Stimulated activated CD4-positive, alpha-beta T cell treated with anti-CD3 and anti-CD28 coated beads, Interleukin-12 subunit alpha, Interleukin-12 subunit beta, amount 100 ng/mL, for 48 hours (primary cell): ENCODE measurements around the gene GALNTL6.
"Not testable (repeated sequence)": the region's sequence is repeated elsewhere in the genome, so short reads cannot be mapped to it uniquely, and the experiment has no call there.

Experiments
- DNase-seq, 3 donors: peaks; one replicate each; pipeline ENCODE4 v3.0.0-alpha.2; 2020; ENCODE audit warnings: low read depth in 2 of 3, low spot score in 1 of 3

Gene GALNTL6

DNA sequence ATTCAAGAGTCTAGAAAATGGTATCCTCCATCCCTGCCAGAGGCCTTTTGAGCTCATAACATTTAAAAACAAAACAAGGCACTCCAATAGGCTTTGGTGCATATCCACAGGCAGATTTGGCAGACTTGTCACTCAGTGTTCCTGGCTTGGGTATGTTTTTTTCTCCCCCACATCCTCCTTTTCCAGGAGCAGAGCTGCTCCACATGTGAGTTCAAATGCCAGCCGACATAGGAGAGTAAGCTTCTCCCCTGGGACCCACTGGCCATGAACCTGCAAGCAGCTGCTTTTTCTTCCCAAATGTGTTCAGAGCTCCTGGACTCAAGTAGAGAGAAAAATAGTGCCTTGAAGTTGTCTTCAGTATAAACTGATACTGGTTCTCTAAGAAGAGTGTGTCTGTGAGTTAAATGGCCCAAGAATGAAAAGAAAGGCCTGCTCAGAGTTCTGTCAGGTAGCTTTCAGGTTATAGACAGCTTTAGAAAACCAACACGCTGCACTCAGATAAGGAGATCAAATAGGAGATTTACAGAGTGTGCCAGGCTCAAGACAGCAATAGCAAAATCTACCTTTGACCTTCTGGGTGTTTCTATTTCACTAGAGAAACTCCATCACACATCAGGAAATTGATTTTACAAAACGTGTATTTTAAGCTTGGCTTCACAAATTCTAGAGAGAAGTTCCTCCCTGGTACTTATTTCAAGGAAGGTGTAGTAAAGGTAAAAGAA, 1192.9 kb downstream of the GALNTL6 start:
- DNase-seq, result no peak

DNA sequence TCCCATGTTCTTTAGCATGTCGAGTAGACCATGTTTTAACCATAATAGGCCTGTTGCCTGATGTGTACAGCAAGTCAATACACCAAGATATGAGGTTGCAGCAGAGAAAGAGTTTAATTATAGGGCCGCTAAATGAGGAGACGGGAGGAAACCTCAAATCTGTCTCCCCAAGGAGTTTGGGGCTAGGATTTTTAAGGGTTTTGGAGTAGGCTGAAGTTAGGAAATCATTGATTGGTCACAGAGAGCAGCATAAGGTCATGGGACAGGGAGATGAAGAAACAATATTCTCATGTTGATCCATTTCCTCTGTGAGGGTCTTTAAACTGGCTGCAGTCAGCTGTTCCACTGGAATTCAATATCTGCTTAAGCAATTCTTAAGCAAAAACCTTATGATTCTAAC, 1195.2 kb downstream of the GALNTL6 start:
- DNase-seq, result no peak

DNA sequence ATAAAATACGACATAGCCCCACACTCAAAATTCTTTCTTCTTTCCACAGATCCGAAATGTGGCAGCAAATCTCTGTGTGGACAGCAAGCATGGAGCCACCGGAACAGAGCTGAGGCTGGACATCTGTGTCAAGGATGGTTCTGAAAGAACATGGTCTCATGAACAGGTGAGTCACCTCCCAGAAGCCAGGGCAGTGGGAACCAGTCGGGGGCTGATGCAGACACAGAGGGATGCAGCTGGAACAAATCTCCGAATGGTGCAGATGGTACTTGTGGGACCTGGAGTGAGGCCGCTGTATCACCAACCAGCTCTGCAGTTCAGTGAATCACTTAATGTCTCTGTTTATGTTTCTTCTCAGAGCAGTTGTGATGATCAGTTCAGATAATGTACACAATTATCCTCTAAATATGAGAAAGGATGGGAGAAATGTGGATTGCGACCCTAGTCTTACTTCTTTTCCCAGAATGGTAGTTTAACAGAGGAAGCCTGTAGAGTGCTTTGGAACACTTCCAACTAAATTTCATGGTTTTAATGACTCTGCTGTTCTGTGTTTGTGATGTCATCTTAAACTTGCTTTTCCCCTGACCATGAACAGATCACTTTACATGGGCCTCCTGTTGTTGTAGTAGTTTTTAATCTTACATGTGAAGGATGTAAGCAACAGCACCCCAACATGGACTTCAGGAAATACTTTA, 1196.1 kb downstream of the GALNTL6 start:
- DNase-seq, result no peak

DNA sequence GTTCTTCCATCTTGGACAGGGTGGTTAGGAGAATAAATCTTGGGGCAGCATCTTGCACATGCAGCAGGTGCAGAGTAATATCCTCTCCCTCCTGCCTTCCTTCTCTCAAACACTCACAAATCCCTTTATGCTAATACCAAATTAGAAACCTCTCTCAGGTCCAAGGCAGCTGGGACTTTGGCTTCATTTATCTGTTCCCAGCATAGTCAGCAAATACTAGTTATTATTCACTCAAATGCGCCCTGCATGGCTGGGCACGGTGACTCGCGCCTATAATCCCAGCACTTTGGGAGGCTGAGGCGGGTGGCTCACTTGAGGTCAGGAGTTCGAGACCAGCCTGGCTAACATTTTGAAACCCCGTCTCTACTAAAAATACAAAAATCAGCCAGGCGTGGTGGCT, 1199.4 kb downstream of the GALNTL6 start:
- no peak for DNase-seq

DNA sequence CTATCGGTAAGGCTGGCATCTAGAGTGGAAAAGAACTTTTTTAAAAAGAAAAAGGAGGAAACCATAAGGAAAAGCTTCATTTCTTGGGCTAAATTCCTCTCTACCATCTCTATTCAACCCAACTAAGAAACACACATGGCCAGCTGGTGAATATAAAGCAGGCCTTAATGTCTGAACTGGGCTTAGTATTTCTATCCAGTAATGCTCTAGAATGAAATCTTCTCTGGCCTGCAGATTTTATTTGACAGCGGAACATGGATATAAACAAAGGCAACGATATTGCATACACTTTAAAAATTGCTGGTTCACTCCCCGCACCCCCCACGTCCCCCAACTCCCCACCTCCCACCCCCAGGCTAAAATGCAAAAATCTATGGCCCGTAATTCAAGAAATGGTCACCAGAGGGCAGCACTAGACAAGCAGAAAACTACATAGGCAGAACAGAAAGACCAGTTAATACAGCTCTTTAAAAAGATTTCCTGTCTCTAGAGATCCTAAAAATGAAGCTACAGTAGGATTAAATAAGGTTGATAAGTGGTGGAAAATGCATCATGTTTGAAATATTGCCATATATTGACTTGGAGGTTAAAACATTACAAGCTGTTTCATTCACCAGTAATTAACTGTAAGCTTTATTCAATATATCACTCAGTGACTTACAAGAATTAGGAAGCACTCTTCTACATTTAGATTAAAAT, 1200.2 kb downstream of the GALNTL6 start:
- DNase-seq, result peak in 2 of 3 donors; percentile 28 to 65

DNA sequence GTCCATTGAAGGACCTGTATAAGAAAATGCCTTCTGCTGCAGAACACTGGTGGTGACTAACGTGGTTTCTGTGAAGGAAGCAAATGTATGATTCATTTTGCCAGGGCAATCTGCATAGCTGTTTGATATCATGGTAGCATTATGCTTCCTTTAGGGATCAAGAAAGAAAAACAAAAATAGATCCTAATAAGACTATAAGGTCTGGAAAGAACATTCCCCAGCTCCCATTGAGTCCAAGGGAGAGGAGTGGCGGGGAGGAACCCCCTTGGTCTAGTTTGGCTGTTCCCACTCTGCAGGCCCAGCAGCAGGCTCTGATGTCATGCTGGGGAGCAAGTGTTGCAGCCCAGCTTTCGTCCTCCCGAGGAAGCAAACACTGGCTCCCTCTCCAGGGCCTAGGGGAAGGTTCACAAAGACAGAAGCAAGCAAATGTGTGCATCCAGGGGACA, 1200.9 kb downstream of the GALNTL6 start:
- DNase-seq, result no peak

DNA sequence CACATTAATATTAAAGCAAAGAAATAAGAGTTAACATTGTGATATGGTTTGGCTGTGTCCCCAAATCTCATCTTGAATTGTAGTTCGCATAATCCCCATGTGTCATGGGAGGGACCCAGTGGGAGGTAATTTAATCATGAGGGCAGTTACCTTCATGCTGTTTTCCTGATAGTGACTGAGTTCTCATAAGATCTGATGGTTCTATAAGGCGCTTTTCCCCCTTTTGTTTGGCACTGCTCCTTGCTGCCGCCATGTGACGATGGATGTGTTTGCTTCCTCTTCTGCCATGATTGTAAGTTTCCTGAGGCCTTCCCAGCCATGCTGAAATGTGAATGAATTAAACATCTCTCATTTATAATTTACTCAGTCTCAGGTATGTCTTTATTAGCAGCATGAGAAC, 1201.6 kb downstream of the GALNTL6 start:
- no peak for DNase-seq

DNA sequence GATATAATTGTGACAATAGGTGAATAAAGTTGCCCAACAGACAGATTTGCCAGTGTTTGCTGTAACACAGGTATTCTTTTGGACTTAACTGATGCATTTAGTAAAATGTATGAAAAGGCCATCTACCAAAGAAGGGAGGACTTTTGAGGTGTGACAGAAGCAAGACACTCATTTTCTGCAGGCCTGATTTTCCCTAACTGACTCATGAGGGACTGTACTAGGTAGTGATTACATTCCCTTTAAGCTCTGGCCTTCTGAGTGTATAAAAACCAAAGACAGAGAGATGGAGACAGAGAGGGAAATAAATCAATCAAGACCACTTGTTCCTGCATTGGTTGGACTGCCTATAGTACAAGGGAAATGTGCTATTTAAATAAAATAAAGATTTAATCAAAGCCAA, 1204.6 kb downstream of the GALNTL6 start:
- DNase-seq, result no peak

DNA sequence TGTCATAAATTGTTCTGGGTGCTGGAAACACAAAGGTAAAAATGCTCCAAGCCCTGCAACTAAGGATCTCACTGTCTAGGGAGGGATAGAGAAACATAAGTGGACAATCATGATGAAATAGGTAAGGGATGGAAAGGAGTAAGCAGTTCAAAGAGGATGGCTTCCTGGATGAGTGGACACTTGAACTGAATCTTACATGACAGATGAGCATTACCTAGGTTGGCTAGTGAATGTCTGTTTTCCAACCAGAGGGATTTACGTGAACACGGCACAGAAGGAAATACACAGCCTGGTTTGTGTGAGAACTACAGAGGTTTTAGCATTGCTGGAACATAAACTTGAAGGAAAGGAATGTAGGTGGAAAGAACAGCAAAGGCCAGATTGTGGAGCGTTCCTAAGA, 1205.2 kb downstream of the GALNTL6 start:
- DNase-seq, result no peak

DNA sequence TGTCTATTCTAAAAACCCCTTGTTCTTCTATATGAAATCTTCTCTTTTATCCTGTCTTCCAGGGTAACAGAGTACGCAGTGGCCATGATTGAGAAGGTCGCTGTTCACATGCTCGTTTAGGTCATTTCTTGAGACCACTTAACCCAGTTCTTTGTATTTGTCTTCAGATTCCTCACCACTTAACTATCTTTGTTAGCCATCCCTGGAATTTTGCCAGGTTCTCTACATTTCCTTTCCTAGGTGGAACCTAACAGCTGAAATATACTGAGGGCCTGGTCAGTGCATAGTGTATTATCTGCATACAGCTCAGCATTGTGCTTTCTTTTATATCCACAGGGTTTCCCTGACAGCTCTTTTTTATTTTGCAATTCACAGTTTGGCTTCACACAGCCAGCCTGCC, 1206.5 kb downstream of the GALNTL6 start:
- DNase-seq, result no peak

DNA sequence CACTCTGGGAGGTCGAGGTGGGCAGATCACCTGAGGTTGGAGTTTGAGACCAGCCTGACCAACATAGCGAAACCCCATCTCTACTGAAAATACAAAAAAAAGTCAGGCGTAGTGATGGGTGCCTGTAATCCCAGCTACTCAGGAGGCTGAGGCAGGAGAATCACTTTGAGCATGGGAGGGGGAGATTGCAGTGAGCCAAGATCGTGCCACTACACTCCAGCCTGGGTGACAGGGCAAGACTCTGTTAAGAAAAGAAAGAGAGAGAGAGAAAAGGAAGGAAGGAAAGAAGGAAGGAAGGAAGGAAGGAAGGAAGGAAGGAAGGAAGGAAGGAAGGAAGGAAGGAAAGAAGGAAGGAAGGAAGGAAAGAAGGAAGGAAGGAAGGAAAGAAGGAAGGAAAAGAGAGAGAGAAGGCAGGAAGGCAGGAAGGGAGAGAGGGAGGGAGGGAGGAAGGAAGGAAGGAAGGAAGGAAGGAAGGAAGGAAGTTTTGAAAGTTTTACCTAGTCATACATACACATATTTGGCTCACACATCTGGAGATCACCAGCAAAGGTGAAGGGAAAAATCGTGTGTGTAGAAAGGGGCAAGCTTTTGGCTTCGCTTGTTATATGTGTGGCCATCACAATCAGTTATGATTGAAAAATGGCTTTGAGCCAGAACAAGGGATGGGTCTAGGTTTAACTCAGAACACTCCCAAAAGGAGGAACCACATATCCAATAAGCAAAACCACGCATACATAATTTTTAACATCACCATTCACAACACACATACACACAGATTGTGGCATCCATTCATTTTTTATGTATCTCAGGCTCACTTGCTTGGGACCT, 1208.8 kb downstream of the GALNTL6 start:
- not testable (repeated sequence) for DNase-seq

DNA sequence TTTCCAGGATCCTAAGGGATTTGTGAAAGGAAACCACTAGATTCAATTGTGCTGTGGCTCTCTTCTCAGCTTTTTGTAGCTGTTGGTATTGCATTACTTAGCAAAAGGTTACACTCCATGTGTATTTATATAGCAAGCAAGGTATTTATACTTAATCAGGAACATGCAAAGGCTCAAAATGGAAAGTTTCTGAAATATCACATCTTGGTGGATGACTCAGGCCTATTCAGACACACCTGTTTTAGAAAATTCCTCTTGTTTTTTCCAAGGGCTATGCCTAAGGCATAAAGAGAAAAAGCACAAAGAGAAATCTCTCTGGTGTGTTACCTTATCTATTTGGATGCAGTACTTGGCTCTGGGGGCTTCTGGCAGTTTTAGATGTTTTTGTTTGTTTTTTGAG, 1211.0 kb downstream of the GALNTL6 start:
- no peak for DNase-seq

DNA sequence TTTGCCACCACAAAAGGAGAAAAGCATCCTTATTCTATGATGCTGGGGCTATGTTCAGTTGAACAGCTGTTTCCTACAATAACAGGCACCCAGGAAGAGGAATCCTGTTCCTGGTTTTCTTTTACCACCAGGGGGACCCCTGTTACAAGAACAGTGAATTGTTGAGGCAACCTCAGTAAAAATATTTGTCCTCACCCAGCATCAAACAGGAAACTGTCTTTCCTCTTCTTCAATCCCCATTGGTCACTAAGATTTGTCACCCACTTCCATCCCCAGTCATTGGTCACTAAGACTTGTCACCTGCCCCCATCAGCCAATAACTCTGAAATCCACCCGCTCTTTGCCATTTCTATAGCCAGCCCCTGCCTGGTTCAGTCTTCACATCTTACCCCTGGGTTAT, 1211.9 kb downstream of the GALNTL6 start:
- peak in 1 of 3 donors; percentile 36 for DNase-seq

DNA sequence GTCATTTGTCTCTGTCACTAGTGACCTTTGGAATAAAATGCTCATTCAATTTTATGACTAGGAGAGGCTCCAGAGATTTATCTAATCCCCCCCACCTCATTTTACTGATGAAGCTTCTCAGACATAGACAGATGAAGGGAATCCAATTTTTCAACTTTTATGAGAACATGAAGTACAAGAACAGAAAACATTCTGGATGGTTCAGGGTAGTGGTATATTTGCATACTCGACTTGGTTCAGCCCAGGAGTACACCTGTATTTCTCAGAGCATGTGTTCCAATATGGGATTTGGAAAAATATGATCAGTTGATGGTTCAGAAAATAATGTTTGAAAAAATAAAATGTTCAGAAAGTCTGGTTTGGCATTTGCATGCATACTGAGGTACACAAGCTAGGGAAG, 1224.0 kb downstream of the GALNTL6 start:
- no peak for DNase-seq

DNA sequence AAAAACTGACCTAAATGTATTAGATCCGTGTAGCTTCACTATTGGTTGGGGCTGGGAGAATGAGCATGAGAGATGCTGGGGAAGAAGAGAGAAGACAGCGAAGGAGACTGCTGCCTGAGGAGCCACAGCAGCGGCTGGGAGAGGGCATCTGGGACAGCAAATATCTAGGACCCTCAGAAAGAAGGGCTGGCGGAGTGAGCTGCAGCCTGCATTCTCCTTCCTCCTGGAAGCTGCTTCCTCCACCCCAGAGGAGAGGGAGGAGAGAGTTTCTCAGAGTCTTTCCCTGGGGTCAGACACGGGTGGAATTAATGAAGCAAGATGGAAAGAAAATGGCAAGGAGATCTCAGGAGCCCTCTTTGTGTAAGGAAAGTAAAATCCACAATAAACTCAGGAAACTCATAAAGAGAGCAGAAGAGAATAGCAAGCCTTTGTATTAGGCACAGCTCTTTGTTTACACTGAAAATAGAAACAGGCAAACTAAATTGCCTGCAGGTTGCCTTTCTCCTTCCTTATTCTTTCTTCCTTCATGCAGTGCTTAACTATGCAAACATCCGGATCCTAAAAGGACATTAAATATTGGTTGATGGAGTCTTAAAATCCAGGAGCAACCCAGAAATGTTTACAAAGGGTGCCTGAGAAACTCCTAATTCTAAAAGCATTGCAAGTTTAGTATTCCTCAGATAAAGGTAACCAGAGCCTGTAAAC, 1225.1 kb downstream of the GALNTL6 start:
- no peak for DNase-seq

DNA sequence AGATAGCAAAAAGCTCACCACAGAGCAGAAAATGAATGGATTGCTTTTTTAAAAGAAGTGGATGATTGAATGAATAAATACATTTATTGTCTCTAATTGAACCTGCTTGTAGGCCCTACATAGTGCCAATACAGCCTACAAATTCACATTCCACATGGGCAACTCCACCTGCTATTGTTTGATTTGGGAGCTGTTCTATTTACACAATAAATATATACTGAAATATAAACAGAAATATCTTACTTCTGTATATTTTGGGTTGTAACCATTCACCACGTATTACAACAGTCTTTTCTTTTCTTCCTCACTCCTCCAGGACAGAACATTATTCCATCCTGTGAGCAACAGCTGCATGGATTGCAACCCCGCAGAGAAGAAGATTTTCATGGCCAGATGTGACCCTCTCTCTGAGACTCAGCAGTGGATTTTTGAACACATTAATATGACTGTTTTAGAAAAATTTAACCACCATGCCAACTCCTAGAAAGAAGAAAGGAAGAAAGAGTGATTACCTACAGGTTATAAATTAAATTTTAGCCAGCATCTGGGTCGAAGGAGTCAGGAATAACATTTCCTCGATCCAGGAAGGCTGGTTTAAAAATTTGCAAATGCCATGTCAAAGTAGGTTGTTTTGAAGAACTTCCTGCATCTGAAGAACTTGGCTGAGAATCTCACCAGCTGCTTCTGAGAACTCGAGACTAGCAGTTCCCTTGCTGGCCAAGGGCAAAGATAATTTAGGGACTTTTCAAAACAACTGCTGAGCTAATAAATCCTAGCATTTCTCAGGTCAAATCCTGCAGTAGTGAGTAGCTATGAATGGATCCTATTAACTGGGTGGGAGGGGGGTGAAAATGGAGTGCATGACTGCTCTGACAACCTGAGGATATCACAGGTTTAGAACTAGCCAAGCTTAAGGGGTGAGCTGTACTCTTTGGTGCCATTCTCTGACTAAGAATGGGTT, 1226.7 kb downstream of the GALNTL6 start:
- DNase-seq, result no peak

DNA sequence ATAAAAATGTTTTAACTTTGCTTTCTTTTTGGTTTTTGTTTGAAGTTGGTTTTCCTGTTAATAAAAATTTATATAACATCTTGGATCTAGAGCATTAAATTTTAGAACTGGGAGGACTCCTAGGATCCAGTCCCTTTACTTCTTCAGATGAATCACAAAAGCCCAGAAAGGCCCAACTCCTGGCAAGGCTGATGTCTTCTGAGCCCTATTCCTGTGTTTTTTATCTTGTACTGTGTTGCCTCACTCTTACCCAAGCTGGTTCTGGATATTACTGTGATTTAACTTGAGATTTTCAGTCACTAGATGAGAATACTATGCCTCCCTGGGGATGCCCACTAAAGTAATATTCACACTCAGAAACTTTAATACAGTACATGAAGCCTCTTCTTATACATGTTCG, 1228.3 kb downstream of the GALNTL6 start:
- DNase-seq, result no peak

DNA sequence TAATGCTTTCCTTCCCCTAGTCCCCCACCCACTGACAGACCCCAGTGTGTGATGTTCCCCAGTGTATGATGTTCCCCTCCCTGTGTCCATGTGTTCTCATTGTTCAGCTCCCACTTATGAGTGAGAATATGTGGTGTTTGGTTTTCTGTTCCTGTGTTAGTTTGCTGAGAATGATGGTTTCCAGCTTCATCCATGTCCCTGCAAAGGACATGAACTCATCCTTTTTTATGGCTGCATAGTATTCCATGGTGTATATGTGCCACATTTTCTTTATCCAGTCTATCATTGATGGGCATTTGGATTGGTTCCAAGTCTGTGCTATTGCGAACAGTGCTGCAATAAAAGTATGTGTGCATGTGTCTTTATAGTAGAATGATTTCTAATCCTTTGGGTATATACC, 1228.9 kb downstream of the GALNTL6 start:
- not testable (repeated sequence) for DNase-seq

DNA sequence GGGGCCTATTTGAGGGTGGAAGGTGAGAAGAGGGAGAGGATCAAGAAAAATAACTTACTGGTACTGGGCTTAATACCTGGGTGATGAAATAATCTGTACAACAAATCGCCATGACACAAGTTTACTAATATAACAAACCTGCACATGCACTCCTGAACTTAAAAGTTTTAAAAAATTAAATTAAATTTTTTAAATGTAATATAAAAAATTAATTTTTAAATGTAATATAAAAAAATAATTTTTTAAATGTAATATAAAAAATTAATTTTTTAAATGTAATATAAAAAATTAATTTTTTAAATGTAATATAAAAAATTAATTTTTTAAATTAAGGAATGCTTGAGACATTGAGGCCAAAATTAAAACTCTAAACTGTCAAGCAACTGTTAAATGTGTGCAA, 1231.1 kb downstream of the GALNTL6 start:
- DNase-seq, result no peak

DNA sequence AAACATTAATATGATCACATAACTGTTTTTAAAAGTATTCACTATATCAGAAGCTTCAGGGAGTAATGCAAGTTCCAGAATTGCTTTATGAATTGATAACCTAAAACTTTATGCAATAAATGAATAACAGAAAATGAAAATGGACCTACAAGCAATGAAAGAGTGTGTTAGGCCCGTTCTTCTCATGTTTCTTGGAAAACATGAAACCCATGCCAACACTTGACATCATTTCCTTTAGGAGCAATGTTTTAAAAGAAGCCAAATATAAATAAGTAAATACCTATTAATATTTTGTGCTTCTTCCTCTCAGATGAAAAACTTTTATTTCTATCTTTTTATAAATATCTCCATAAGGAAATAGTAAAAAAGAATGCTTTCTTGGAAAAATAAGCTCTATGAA, 1232.4 kb downstream of the GALNTL6 start:
- DNase-seq, result no peak
